Neuronal stem cell (in vitro differentiated cells): ENCODE measurements around the gene ASIC5. TPM values are rescaled to one million over a fixed set of nuclear protein-coding genes. Genes with fewer than 3 reads are reported as not detected.

ENCODE experiments used
- DNase-seq: peaks from one replicate; pipeline ENCODE4 v3.0.0-alpha.2; 2013; ENCODE audit warnings: low spot score
- H2AFZ ChIP-seq: one replicate; pipeline ENCODE4 v1.6.1; 2013; ENCODE audit warnings: mild to moderate bottlenecking, low read length, inconsistent platforms
- H2AK5ac ChIP-seq: 2 replicates; pipeline ENCODE4 v1.6.1; 2013; ENCODE audit warnings: low read depth, mild to moderate bottlenecking, inconsistent platforms, low read length, moderate library complexity, mixed read lengths
- H2BK120ac ChIP-seq: 2 replicates; pipeline ENCODE4 v1.6.1; 2013; ENCODE audit warnings: low read depth, mild to moderate bottlenecking, inconsistent platforms, low read length, moderate library complexity, mixed read lengths
- H2BK12ac ChIP-seq: one replicate; pipeline ENCODE4 v1.6.1; 2013; ENCODE audit warnings: low read length, inconsistent platforms
- H2BK15ac ChIP-seq: 2 replicates; pipeline ENCODE4 v1.6.1; 2013; ENCODE audit warnings: mild to moderate bottlenecking, low read length, inconsistent platforms, mixed read lengths
- H2BK5ac ChIP-seq: one replicate; pipeline ENCODE4 v1.6.1; 2013; ENCODE audit warnings: inconsistent platforms, mild to moderate bottlenecking, low read length, moderate library complexity
- H3K14ac ChIP-seq: one replicate; pipeline ENCODE4 v1.6.1; 2013; ENCODE audit warnings: low read length, inconsistent platforms
- H3K18ac ChIP-seq: 2 replicates; pipeline ENCODE4 v1.6.1; 2013; ENCODE audit warnings: low read length, inconsistent platforms
- H3K23ac ChIP-seq: 2 replicates; pipeline ENCODE4 v1.6.1; 2013; ENCODE audit warnings: low read depth, mild to moderate bottlenecking, mixed read lengths, low read length, inconsistent platforms; ENCODE audit not compliant: poor library complexity
- H3K27ac ChIP-seq: replicated peaks from 3 replicates; pipeline ENCODE4 v1.5.1; 2013; ENCODE audit warnings: low read length, inconsistent platforms
- H3K27me3 ChIP-seq, 3 experiments: 2 replicates each; pipeline ENCODE4 v1.6.1; 2013; ENCODE audit warnings: low read length in 3 of 3, mild to moderate bottlenecking in 2 of 3, inconsistent platforms in 1 of 3, low read depth in 1 of 3, mixed read lengths in 1 of 3, moderate library complexity in 1 of 3; ENCODE audit not compliant: control insufficient read depth in 3 of 3, insufficient read depth in 3 of 3
- H3K36me3 ChIP-seq, 2 donors: replicated peaks in 1 of 2; 2 replicates each; pipeline ENCODE4 v1.6.1; 2013; ENCODE audit warnings: low read length in 2 of 2; ENCODE audit not compliant: control insufficient read depth in 2 of 2, insufficient read depth in 2 of 2
- H3K4ac ChIP-seq: 2 replicates; pipeline ENCODE4 v1.6.1; 2013; ENCODE audit warnings: inconsistent platforms, mild to moderate bottlenecking, low read length, moderate library complexity
- H3K4me1 ChIP-seq, 2 donors: 1 replicate in 1 of 2; 2 replicates in 1 of 2; pipeline ENCODE4 v1.6.1; 2013; ENCODE audit warnings: low read length in 2 of 2, low read depth in 1 of 2; ENCODE audit not compliant: control insufficient read depth in 2 of 2, insufficient read depth in 1 of 2
- H3K4me2 ChIP-seq: one replicate; pipeline ENCODE4 v1.6.1; 2013; ENCODE audit warnings: mild to moderate bottlenecking, low read length, inconsistent platforms; ENCODE audit not compliant: insufficient read depth, poor library complexity, severe bottlenecking
- H3K4me3 ChIP-seq, 2 donors: 2 replicates each; pipeline ENCODE4 v1.5.1; 2013; ENCODE audit warnings: low read length in 2 of 2, mild to moderate bottlenecking in 2 of 2, inconsistent platforms in 1 of 2, moderate library complexity in 1 of 2
- H3K79me1 ChIP-seq: one replicate; pipeline ENCODE4 v1.6.1; 2013; ENCODE audit warnings: low read depth, mild to moderate bottlenecking, inconsistent platforms, low read length, moderate library complexity
- H3K9ac ChIP-seq: one replicate; pipeline ENCODE4 v1.6.1; 2013; ENCODE audit warnings: mild to moderate bottlenecking, low read depth, low read length, inconsistent platforms; ENCODE audit not compliant: poor library complexity
- H3K9me3 ChIP-seq, 2 donors: replicated peaks in 1 of 2; 2 replicates each; pipeline versions ENCODE3 to v1.6.1; 2013; ENCODE audit warnings: low read length in 2 of 2, mild to moderate bottlenecking in 2 of 2, inconsistent platforms in 1 of 2, low read depth in 1 of 2, mixed read lengths in 1 of 2, moderate library complexity in 1 of 2; ENCODE audit not compliant: control insufficient read depth in 2 of 2, insufficient read depth in 1 of 2
- H4K8ac ChIP-seq: one replicate; pipeline ENCODE4 v1.6.1; 2013; ENCODE audit warnings: low read depth, mild to moderate bottlenecking, inconsistent platforms, low read length, moderate library complexity
- H4K91ac ChIP-seq: one replicate; pipeline ENCODE4 v1.6.1; 2013; ENCODE audit warnings: low read length, low read depth, mild to moderate bottlenecking, inconsistent platforms; ENCODE audit not compliant: poor library complexity
- WGBS, 2 donors: extraction: QIAGEN DNeasy Blood & Tissue Kit; methylation state at CpG; one replicate each; pipeline ENCODE4 v1.1.7; 2013; ENCODE audit warnings: missing lambda C conversion rate in 2 of 2, mixed read lengths in 1 of 2; ENCODE audit not compliant: insufficient read length in 2 of 2, insufficient replicate concordance in 1 of 2; ENCODE audit errors: extremely low coverage in 2 of 2; 5-methylcytosine and 5-hydroxymethylcytosine counted together
- polyA plus RNA-seq, 2 experiments: library from polyadenylated mRNA; stranded (reverse); fragments of 200-250 nt; gene quantifications; one replicate each; pipeline ENCODE4 v1.2.3, GENCODE V29; 2013

Gene ASIC5
- polyA plus RNA-seq (2013, experiment 1 of 2): not detected
- not detected for polyA plus RNA-seq (2013, experiment 2 of 2)

DNA sequence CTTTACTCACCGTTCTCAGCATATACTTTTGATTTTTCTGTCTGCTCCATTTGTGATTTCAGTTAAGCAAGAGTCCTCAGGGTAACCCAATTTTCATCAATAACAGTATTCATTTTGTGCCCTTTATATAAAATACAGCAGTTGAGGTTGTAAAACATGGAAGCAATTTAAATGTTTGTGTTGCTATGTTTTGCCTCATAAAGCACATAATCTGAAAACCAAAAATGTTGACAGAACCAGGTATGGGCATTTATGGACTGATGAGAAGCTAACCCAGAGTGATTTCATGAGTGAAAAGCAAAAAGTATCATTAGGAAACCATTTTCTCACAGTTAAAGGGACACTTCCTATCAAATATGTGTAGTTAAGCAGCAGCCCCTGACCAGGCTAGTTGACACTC, at the start of gene ASIC5:
TSS of gene ASIC5 (minus strand) at position 101 of the 400 bp plus-strand sequence. CDS start at position 50, 51 bp downstream.
- no peaks in the 10 kb centered on the region for H3K79me1 ChIP-seq
- no peak for DNase-seq
- no peak within 1 kb of the TSS for H4K91ac ChIP-seq
- H3K9me3 ChIP-seq: no peaks in the 10 kb centered on the region
- H3K18ac ChIP-seq: no peak within 1 kb of the TSS
- H2AK5ac ChIP-seq: no peak within 1 kb of the TSS
- H3K4me3 ChIP-seq: no peak within 1 kb of the TSS
- no peak within 1 kb of the TSS for H3K9ac ChIP-seq
- H3K36me3 ChIP-seq: no peaks in the 10 kb centered on the region
- no peak within 1 kb of the TSS for H2BK15ac ChIP-seq
- H3K4ac ChIP-seq: no peak within 1 kb of the TSS
- no peak within 1 kb of the TSS for H3K27ac ChIP-seq
- no peak within 1 kb of the TSS for H3K4me2 ChIP-seq
- no CpG with 5 or more reads among the region's 1 CpG for WGBS, 2 donors
- H2BK12ac ChIP-seq: no peak within 1 kb of the TSS
- H3K14ac ChIP-seq: no peak within 1 kb of the TSS
- H3K27me3 ChIP-seq: no peaks in the 10 kb centered on the region
- H3K23ac ChIP-seq: no peak within 1 kb of the TSS
- no peak within 1 kb of the TSS for H4K8ac ChIP-seq
- H2BK5ac ChIP-seq: no peak within 1 kb of the TSS
- no peaks in the 10 kb centered on the region for H3K4me1 ChIP-seq
- H2AFZ ChIP-seq: no peak within 1 kb of the TSS
- no peak within 1 kb of the TSS for H2BK120ac ChIP-seq

- Histone ChIP-seq H3K9ac (no peak overlapping the region), H3K79me1 (no peaks in the 10 kb centered on the region), H2BK12ac (no peak overlapping the region), H3K23ac (no peak overlapping the region), H2BK15ac (no peak overlapping the region), H3K36me3 (no peaks in the 10 kb centered on the region), H3K14ac (no peak overlapping the region), H3K4ac (no peak overlapping the region), H3K4me1 (no peaks in the 10 kb centered on the region), H2BK120ac (no peak overlapping the region), H4K91ac (no peak overlapping the region), H2BK5ac (no peak overlapping the region), H4K8ac (no peak overlapping the region), H3K27ac (no peak overlapping the region), H3K18ac (no peak overlapping the region), H3K27me3 (no peaks in the 10 kb centered on the region), H3K9me3 (no peaks in the 10 kb centered on the region), H2AK5ac (no peak overlapping the region), H2AFZ (no peak overlapping the region), H3K4me2 (no peak overlapping the region), H3K4me3 (no peak overlapping the region)
- no peak for DNase-seq
- no CpG with 5 or more reads among the region's 5 CpGs for WGBS, 2 donors
Observed at GRCh38 chr4:155914782-155915181, 48.7 kb upstream of the ASIC5 start.

DNA sequence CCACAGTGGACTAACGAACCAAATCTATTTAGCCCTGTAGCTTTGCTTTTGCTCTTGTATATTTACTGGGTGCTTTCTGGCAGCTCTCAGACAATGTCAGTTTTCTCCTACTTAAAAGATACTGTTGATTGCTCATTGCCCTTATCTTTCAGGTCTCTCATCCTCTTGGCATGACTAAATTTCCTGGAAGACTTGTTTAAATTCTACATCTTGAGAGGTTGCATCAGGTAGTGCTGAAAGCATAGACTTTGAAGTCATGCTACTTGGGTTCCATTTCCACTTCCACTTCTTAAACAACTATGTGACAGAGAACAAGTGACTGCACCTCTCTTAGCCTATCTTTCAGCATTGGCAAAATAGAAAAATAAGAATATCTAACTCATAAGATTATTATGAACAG, 45.8 kb upstream of the ASIC5 start:
- no CpG with 5 or more reads among the region's 1 CpG for whole genome bisulfite sequencing, 2 donors
- H3K4me2 ChIP-seq: no peak overlapping the region
- H3K4me3 ChIP-seq: no peak overlapping the region
- no peak overlapping the region for H2BK12ac ChIP-seq
- no peak overlapping the region for H2AK5ac ChIP-seq
- no peak overlapping the region for H3K9ac ChIP-seq
- no peaks in the 10 kb centered on the region for H3K36me3 ChIP-seq
- no peak overlapping the region for H3K18ac ChIP-seq
- H2BK5ac ChIP-seq: no peak overlapping the region
- no peak overlapping the region for H3K23ac ChIP-seq
- H2BK15ac ChIP-seq: no peak overlapping the region
- H3K4ac ChIP-seq: no peak overlapping the region
- no peak overlapping the region for H2AFZ ChIP-seq
- H3K9me3 ChIP-seq: no peaks in the 10 kb centered on the region
- H3K27ac ChIP-seq: no peak overlapping the region
- no peak overlapping the region for H2BK120ac ChIP-seq
- no peak overlapping the region for H4K8ac ChIP-seq
- no peaks in the 10 kb centered on the region for H3K27me3 ChIP-seq
- H3K14ac ChIP-seq: no peak overlapping the region
- peaks cover 0 to 3% of the 10 kb centered on the region in 2 donors for H3K4me1 ChIP-seq
- H3K79me1 ChIP-seq: no peaks in the 10 kb centered on the region
- no peak for DNase-seq
- no peak overlapping the region for H4K91ac ChIP-seq

- no peak overlapping the region for H3K18ac ChIP-seq
- H4K8ac ChIP-seq: no peak overlapping the region
- no peak overlapping the region for H3K4me3 ChIP-seq
- no peaks in the 10 kb centered on the region for H3K27me3 ChIP-seq
- H2BK5ac ChIP-seq: no peak overlapping the region
- H3K4me2 ChIP-seq: no peak overlapping the region
- H2BK12ac ChIP-seq: no peak overlapping the region
- H3K36me3 ChIP-seq: no peaks in the 10 kb centered on the region
- H3K4ac ChIP-seq: no peak overlapping the region
- no CpG with 5 or more reads among the region's 3 CpGs for WGBS, 2 donors
- H4K91ac ChIP-seq: no peak overlapping the region
- no peak overlapping the region for H2AK5ac ChIP-seq
- H3K23ac ChIP-seq: no peak overlapping the region
- no peak overlapping the region for H3K9ac ChIP-seq
- H2BK120ac ChIP-seq: no peak overlapping the region
- H3K4me1 ChIP-seq: peaks cover 0 to 3% of the 10 kb centered on the region in 2 donors
- H3K14ac ChIP-seq: no peak overlapping the region
- H3K27ac ChIP-seq: no peak overlapping the region
- H2BK15ac ChIP-seq: no peak overlapping the region
- no peak overlapping the region for H2AFZ ChIP-seq
- no peak for DNase-seq
- no peaks in the 10 kb centered on the region for H3K9me3 ChIP-seq
- H3K79me1 ChIP-seq: no peaks in the 10 kb centered on the region
Observed at GRCh38 chr4:155909615-155910226, 43.6 kb upstream of the ASIC5 start.
